ENCODE results near the gene DNAJC9.

DNAJC9 gene

GRCh38 chr10:73246322-73246645, 771 bp downstream of the DNAJC9 start:
- POLR2A ChIA-PET = interaction anchor here (0.6 to 4.2 kb wide), 16 partner anchors 9 to 972 kb away, joined by 3 to 23 read pairs (median 8); partner anchors contain the start of genes ANXA7, CFAP70, DDIT4 and ECD
- H3K4me1 ChIP-seq (ENCODE audit: control insufficient read depth, insufficient read depth, low read length) = peaks cover 2% of the 10 kb centered on the region; the same call in 1 of the 2 replicates

More at GRCh38 chr10:73246322-73246645, 771 bp downstream of the DNAJC9 start:
- H3K9me3 ChIP-seq (ENCODE audit: control insufficient read depth, insufficient read depth, low read depth, low read length) = no peaks in the 10 kb centered on the region
- peak overlapping the region; percentile 91 for H3K4me3 ChIP-seq (ENCODE audit: low read depth, low read length)
- TF ChIP-seq ZNF548 (tag by site-specific recombination; IDR thresholded peaks at IDR 0.05) (no peak), MYNN (tag by site-specific recombination; IDR thresholded peaks at IDR 0.05; ENCODE audit: borderline replicate concordance) (no peak), KLF10 (tag by site-specific recombination; IDR thresholded peaks at IDR 0.05) (no peak), BCL6B (tag by site-specific recombination; IDR thresholded peaks at IDR 0.05) (no peak), EGR2 (tag by site-specific recombination; IDR thresholded peaks at IDR 0.05; ENCODE audit: low read depth) (no peak), ZNF311 (tag by site-specific recombination; IDR thresholded peaks at IDR 0.05; ENCODE audit: borderline replicate concordance) (no peak), ZNF558 (tag by site-specific recombination; IDR thresholded peaks at IDR 0.05) (no peak), ZNF658 (tag by site-specific recombination; IDR thresholded peaks at IDR 0.05) (no peak), ZNF571 (tag by site-specific recombination; IDR thresholded peaks at IDR 0.05) (no peak), ZNF514 (tag by site-specific recombination; IDR thresholded peaks at IDR 0.05) (no peak), TRIM28 (IDR thresholded peaks at IDR 0.05; ENCODE audit: borderline replicate concordance, low read length) (no peak), ZNF416 (tag by site-specific recombination; IDR thresholded peaks at IDR 0.05) (no peak), SALL2 (tag by site-specific recombination; IDR thresholded peaks at IDR 0.05; ENCODE audit: borderline replicate concordance) (no peak), ZNF670 (tag by site-specific recombination; IDR thresholded peaks at IDR 0.05; ENCODE audit: low read depth) (no peak), SP3 (tag by site-specific recombination; IDR thresholded peaks at IDR 0.05) (no peak), ZBTB20 (tag by site-specific recombination; IDR thresholded peaks at IDR 0.05) (no peak)
- TF ChIP-seq, protein P1, sequence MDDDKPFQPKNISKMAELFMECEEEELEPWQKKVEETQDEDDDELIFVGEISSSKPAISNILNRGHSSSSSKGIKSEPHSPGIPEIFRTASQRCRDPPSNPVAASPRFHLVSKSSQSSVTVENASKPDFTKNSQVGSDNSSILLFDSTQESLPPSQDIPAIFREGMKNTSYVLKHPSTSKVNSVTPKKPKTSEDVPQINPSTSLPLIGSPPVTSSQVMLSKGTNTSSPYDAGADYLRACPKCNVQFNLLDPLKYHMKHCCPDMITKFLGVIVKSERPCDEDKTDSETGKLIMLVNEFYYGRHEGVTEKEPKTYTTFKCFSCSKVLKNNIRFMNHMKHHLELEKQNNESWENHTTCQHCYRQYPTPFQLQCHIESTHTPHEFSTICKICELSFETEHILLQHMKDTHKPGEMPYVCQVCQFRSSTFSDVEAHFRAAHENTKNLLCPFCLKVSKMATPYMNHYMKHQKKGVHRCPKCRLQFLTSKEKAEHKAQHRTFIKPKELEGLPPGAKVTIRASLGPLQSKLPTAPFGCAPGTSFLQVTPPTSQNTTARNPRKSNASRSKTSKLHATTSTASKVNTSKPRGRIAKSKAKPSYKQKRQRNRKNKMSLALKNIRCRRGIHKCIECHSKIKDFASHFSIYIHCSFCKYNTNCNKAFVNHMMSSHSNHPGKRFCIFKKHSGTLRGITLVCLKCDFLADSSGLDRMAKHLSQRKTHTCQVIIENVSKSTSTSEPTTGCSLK (tag by site-specific recombination; IDR thresholded peaks at IDR 0.05) = no peak
- TF ChIP-seq, protein P2, sequence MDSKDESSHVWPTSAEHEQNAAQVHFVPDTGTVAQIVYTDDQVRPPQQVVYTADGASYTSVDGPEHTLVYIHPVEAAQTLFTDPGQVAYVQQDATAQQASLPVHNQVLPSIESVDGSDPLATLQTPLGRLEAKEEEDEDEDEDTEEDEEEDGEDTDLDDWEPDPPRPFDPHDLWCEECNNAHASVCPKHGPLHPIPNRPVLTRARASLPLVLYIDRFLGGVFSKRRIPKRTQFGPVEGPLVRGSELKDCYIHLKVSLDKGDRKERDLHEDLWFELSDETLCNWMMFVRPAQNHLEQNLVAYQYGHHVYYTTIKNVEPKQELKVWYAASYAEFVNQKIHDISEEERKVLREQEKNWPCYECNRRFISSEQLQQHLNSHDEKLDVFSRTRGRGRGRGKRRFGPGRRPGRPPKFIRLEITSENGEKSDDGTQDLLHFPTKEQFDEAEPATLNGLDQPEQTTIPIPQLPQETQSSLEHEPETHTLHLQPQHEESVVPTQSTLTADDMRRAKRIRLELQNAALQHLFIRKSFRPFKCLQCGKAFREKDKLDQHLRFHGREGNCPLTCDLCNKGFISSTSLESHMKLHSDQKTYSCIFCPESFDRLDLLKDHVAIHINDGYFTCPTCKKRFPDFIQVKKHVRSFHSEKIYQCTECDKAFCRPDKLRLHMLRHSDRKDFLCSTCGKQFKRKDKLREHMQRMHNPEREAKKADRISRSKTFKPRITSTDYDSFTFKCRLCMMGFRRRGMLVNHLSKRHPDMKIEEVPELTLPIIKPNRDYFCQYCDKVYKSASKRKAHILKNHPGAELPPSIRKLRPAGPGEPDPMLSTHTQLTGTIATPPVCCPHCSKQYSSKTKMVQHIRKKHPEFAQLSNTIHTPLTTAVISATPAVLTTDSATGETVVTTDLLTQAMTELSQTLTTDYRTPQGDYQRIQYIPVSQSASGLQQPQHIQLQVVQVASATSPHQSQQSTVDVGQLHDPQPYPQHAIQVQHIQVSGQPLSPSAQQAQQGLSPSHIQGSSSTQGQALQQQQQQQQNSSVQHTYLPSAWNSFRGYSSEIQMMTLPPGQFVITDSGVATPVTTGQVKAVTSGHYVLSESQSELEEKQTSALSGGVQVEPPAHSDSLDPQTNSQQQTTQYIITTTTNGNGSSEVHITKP (tag by site-specific recombination; IDR thresholded peaks at IDR 0.05) = no peak
- TF ChIP-seq, protein P3, sequence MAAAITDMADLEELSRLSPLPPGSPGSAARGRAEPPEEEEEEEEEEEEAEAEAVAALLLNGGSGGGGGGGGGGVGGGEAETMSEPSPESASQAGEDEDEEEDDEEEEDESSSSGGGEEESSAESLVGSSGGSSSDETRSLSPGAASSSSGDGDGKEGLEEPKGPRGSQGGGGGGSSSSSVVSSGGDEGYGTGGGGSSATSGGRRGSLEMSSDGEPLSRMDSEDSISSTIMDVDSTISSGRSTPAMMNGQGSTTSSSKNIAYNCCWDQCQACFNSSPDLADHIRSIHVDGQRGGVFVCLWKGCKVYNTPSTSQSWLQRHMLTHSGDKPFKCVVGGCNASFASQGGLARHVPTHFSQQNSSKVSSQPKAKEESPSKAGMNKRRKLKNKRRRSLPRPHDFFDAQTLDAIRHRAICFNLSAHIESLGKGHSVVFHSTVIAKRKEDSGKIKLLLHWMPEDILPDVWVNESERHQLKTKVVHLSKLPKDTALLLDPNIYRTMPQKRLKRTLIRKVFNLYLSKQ (tag by site-specific recombination; IDR thresholded peaks at IDR 0.05; ENCODE audit: borderline replicate concordance) = no peak
- TF ChIP-seq, protein P4, sequence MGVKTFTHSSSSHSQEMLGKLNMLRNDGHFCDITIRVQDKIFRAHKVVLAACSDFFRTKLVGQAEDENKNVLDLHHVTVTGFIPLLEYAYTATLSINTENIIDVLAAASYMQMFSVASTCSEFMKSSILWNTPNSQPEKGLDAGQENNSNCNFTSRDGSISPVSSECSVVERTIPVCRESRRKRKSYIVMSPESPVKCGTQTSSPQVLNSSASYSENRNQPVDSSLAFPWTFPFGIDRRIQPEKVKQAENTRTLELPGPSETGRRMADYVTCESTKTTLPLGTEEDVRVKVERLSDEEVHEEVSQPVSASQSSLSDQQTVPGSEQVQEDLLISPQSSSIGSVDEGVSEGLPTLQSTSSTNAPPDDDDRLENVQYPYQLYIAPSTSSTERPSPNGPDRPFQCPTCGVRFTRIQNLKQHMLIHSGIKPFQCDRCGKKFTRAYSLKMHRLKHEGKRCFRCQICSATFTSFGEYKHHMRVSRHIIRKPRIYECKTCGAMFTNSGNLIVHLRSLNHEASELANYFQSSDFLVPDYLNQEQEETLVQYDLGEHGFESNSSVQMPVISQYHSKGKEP (tag by site-specific recombination; IDR thresholded peaks at IDR 0.05) = no peak
- H3K36me3 ChIP-seq (ENCODE audit: control insufficient read depth in 2 of 2, insufficient read depth in 1 of 2, low read length in 2 of 2) = peaks cover 29 to 74% of the 10 kb centered on the region in 2 experiments
- CTCF ChIA-PET = interaction anchor here (0.7 to 1.0 kb wide), 5 partner anchors 12 to 1813 kb away, joined by 3 to 4 read pairs (median 3); no protein-coding TSS in a partner anchor
- H3K27ac ChIP-seq (ENCODE audit: extremely low read depth, low read depth, low read length) = peak overlapping the region; percentile 96
